GM12891 (cell line): Measurements from ENCODE around the gene SPATS2.
A peak's percentile ranks its signal among the peaks of the same experiment; 100 is the strongest.
"Not testable (repeated sequence)": the region's sequence is repeated elsewhere in the genome, so short reads cannot be mapped to it uniquely, and the experiment has no call there.

ENCODE experiments used
- DNase-seq: peaks from one replicate; pipeline ENCODE4 v3.0.0; 2011; ENCODE audit warnings: low spot score; ENCODE audit not compliant: insufficient read length
- FAIRE-seq: peaks from 2 replicates; lab custom pipeline; 2011; peaks lifted over from hg19 to GRCh38; lab: Jason Lieb, UNC
- PAX5 ChIP-seq: IDR thresholded peaks from 2 replicates; pipeline ENCODE4 v1.6.1; 2011; ENCODE audit warnings: low read length, moderate library complexity, mild to moderate bottlenecking; ENCODE audit not compliant: insufficient read depth, severe bottlenecking
- POLR2A ChIP-seq: IDR thresholded peaks from 2 replicates; pipeline ENCODE4 v1.6.1; 2011; ENCODE audit warnings: low read depth, low read length, control low read depth
- POLR2AphosphoS5 ChIP-seq: IDR thresholded peaks from 2 replicates; pipeline ENCODE4 v1.6.1; 2011; ENCODE audit warnings: low read depth, low read length, control low read depth
- POU2F2 ChIP-seq: IDR thresholded peaks from 2 replicates; pipeline ENCODE4 v1.6.1; 2011; ENCODE audit warnings: low read depth, mild to moderate bottlenecking, control low read depth, low read length, moderate library complexity
- SPI1 ChIP-seq: IDR thresholded peaks from 2 replicates; pipeline ENCODE4 v1.6.1; 2011; ENCODE audit warnings: low read depth, low read length, control low read depth
- TAF1 ChIP-seq: IDR thresholded peaks from 2 replicates; pipeline ENCODE4 v1.6.1; 2011; ENCODE audit warnings: low read depth, low read length, control low read depth

SPATS2 gene

GRCh38 chr12:49369411-49370145 is 2.3 kb downstream of the SPATS2 start:
- DNase-seq: no peak
- TF ChIP-seq POLR2A: no peak
- FAIRE-seq: peak; percentile 43

DNA sequence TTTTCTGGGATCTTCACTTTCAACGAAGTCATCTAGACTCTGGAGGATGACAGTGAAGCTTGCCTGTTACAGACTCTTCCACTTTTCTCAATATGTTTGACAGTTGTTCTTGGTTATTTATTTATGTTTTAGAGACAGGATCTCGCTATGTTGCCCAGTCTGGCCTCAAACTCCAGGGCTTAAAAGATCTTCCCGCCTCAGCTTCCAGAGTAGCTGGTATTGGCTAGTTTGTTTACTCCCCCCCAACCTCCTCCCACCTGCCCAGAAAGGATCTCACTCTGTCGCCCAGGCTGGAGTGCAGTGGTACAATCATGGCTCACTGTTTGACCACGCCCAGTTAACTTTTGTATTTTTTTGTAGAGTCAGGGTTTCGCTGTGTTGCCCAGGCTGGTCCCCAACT is 3.3 kb downstream of the SPATS2 start:
- TF ChIP-seq POLR2AphosphoS5: no peak
- no peak for TF ChIP-seq SPI1
- TF ChIP-seq POU2F2: no peak
- TF ChIP-seq TAF1: no peak
- no peak for TF ChIP-seq PAX5
- no peak for TF ChIP-seq POLR2A
- FAIRE-seq (no peak), DNase-seq (no peak)

DNA sequence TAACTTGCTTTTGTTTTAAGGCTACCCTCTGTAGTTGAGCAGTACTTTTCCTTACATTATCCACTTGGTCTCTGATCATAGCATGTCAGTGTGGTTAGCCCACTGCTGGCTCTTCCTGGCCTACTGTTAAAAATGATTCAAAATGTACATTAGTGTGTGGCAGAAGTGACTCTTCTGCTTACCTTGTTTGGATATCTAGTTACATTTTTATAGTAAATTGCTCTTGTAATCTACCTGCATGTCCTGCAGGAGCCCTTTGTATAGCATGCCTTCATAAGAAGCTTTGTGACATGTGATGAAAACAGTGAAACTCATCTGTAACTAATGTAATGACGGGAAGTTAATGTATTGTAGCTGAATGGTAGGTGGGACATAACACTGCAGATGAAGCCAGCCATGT is 8.1 kb downstream of the SPATS2 start:
- DNase-seq (no peak), FAIRE-seq (peak; percentile 41)
- TF ChIP-seq POLR2AphosphoS5: no peak
- no peak for TF ChIP-seq POU2F2
- TF ChIP-seq POLR2A: no peak
- no peak for TF ChIP-seq TAF1
- no peak for TF ChIP-seq SPI1
- TF ChIP-seq PAX5: no peak

GRCh38 chr12:49377386-49377785 is 10.1 kb downstream of the SPATS2 start:
- FAIRE-seq: no peak
- TF ChIP-seq POLR2A: no peak
- TF ChIP-seq TAF1: no peak
- no peak for TF ChIP-seq POLR2AphosphoS5
- TF ChIP-seq PAX5: no peak
- TF ChIP-seq SPI1: no peak
- TF ChIP-seq POU2F2: no peak
- DNase-seq: no peak

- DNase-seq, FAIRE-seq: not testable (repeated sequence)
These were observed 12.9 kb downstream of the SPATS2 start for GRCh38 chr12:49380184-49380583.

GRCh38 chr12:49388682-49389386 is 21.6 kb downstream of the SPATS2 start:
- DNase-seq (no peak), FAIRE-seq (peak; percentile 60)
- no peak for TF ChIP-seq PAX5
- no peak for TF ChIP-seq POLR2A
- TF ChIP-seq SPI1: no peak
- TF ChIP-seq TAF1: no peak
- no peak for TF ChIP-seq POLR2AphosphoS5
- TF ChIP-seq POU2F2: no peak

DNA sequence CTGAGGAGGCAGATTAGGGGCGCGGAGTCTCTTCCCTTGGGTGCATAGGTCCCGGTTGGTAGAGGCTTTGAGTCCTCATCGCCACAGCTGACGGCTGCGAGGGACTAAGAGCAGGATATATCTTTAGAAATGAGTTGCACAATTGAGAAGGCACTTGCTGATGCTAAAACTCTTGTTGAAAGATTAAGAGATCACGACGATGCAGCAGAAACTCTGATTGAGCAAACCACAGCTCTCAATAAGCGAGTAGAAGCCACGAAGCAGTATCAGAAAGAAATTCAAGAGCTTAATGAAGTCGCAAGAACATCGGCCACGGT is 22.1 kb downstream of the SPATS2 start:
- FAIRE-seq (no peak), DNase-seq (no peak)
- TF ChIP-seq SPI1 (no peak), POLR2A (no peak), TAF1 (no peak), PAX5 (no peak), POU2F2 (no peak), POLR2AphosphoS5 (no peak)

DNA sequence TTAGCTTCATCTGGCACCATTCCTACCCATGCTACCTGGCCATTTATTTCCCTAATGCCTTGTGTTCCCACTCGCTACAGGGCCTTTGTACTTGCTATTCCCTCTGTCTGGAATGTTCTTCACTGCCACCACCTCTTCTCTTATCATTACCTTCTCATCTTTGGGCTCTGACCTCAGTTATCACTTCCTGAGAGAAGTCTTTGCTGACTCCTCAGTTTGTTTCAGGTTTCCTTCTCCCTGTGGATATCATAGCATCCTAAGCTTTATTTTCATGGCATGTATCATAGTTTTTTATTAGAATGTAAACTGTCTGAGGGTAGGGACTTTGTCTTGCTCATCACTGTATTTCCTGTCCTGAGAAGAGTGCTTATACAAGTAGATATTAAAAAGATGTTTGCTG is 29.7 kb downstream of the SPATS2 start:
- DNase-seq: no peak
- TF ChIP-seq PAX5: no peak
- no peak for TF ChIP-seq TAF1
- TF ChIP-seq SPI1: no peak
- TF ChIP-seq POU2F2: no peak
- no peak for TF ChIP-seq POLR2A
- TF ChIP-seq POLR2AphosphoS5: no peak
- FAIRE-seq: no peak

GRCh38 chr12:49400304-49400703 is 33.0 kb downstream of the SPATS2 start:
- DNase-seq (no peak), FAIRE-seq (no peak)
- no peak for TF ChIP-seq POU2F2
- no peak for TF ChIP-seq SPI1
- TF ChIP-seq POLR2A: no peak
- no peak for TF ChIP-seq TAF1
- no peak for TF ChIP-seq PAX5
- no peak for TF ChIP-seq POLR2AphosphoS5

DNA sequence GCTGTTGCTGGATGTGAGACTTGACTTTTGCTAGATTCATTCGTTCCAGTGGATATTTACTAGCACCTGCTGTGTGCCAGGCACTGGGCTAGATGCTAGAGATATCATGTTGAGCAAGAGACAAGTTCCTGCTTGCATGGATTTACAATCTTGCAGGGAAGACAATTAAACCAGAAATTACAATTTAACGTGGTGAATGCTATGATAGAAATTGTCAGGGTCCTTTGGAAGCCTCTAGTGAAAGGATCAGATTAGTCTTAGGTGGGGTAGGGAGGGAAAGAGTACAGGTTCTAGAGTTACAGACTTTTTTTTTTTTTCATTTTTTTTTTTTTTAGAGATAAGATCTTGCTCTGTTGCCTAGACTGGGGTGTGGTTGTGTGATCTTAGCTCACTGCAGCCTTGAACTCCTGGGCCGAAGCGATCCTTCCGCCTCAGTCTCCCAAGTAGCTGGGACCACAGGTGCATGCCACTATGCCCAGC is 36.7 kb downstream of the SPATS2 start:
- DNase-seq: no peak
- TF ChIP-seq SPI1 (no peak), PAX5 (no peak), POU2F2 (no peak), TAF1 (no peak), POLR2A (no peak), POLR2AphosphoS5 (no peak)
- no peak for FAIRE-seq
